Suprapubic skin (tissue), 4 donors: ENCODE results near the gene SETX. TPM values are rescaled to one million over a fixed set of nuclear protein-coding genes. Genes with fewer than 3 reads are reported as not detected.

Experiments
- DNase-seq, 2 donors: peaks; one replicate each; pipeline ENCODE4 v3.0.0-alpha.2; 2019; ENCODE audit warnings: low spot score in 2 of 2
- H3K27ac ChIP-seq: fragments of 200-600 bp; sonication (generic); one replicate; pipeline ENCODE4 v1.5.1; 2019
- H3K27me3 ChIP-seq: fragments of 200-600 bp; sonication (generic); one replicate; pipeline ENCODE4 v1.5.1; 2019
- H3K36me3 ChIP-seq: fragments of 200-600 bp; sonication (generic); one replicate; pipeline ENCODE4 v1.5.1; 2019
- H3K4me1 ChIP-seq: fragments of 200-600 bp; sonication (generic); one replicate; pipeline ENCODE4 v1.5.1; 2019
- H3K4me3 ChIP-seq: fragments of 200-600 bp; sonication (generic); one replicate; pipeline ENCODE4 v1.5.1; 2019; ENCODE audit warnings: mild to moderate bottlenecking
- H3K9me3 ChIP-seq: fragments of 200-600 bp; sonication (generic); one replicate; pipeline ENCODE4 v1.5.1; 2019
- EP300 ChIP-seq: sonication (generic); formaldehyde crosslinking; IDR thresholded peaks from one replicate; pipeline ENCODE4 v1.6.1; 2017; ENCODE audit warnings: antibody characterized with exemption
- POLR2A ChIP-seq, 2 donors: fragments of 450-650 bp; IDR thresholded peaks; one replicate each; pipeline ENCODE4 v1.6.1; 2017; ENCODE audit warnings: antibody characterized with exemption in 2 of 2, mild to moderate bottlenecking in 2 of 2, moderate library complexity in 2 of 2
- POLR2AphosphoS5 ChIP-seq, 3 donors: sonication (generic); formaldehyde crosslinking; IDR thresholded peaks; one replicate each; pipeline ENCODE4 v1.6.1; 2017; ENCODE audit warnings: antibody characterized with exemption in 3 of 3
- WGBS: methylation state at CpG from one replicate; pipeline ENCODE4 v1.1.5; 2018; 5-methylcytosine and 5-hydroxymethylcytosine counted together
- total RNA-seq, 4 donors: library from RNA; depleted of rRNA; stranded (reverse); fragments of >200 nt; gene quantifications; one replicate each; pipeline ENCODE4 v1.1.0, GENCODE V29; 2016
- TF ChIP-seq, protein P1 (sequence below), 2 donors: fragments of 200-600 bp in 1 of 2; fragments of 450-650 bp in 1 of 2; sonication (generic) in 1 of 2; IDR thresholded peaks; one replicate each; pipeline ENCODE4 v1.5.1; 2016 to 2019; ENCODE audit warnings: antibody characterized with exemption in 2 of 2, mild to moderate bottlenecking in 1 of 2, moderate library complexity in 1 of 2

The SETX gene
- total RNA-seq, 4 donors from 2014 or later: 28.8 to 67.9 (median 39.7) TPM

DNA sequence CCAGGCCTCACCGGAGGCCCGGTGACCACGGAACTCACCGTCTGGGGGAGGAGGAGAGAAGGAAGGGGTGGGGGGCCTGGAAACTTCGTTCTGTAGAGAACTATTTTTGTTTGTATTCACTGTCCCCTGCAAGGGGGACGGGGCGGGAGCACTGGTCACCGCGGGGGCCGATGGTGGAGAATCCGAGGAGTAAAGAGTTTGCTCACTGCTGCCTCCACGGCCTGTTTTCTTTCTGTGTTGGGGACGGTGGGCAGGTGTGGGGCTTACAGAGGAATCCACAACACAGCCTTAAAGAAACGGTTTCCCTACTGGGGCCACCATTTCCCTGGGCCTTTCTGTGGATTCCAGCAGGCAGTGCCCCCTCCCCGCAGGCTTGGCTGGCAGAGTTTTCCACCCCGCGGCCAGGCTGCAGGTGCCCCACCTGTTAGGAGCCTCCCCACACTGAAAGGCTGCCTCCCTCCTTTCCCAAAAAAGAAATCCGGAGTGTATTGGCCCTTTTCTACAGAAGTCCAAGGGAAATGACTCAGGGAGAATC, 112.1 kb downstream of the SETX start:
- 27% methylated on average over 17 of the region's 18 CpGs for WGBS
- H3K4me3 ChIP-seq: peak overlapping the region; percentile 75
- H3K27ac ChIP-seq: no peak overlapping the region
- no peaks in the 10 kb centered on the region for H3K36me3 ChIP-seq
- H3K27me3 ChIP-seq: peaks cover 21% of the 10 kb centered on the region
- no peaks in the 10 kb centered on the region for H3K9me3 ChIP-seq
- DNase-seq: peak in 1 of 2 donors; percentile 77
- H3K4me1 ChIP-seq: peaks cover 29% of the 10 kb centered on the region
- TF ChIP-seq POLR2A (IDR thresholded peaks at IDR 0.05) (no peak), EP300 (no peak), POLR2AphosphoS5 (IDR thresholded peaks at IDR 0.05) (no peak)
- TF ChIP-seq, protein P1, sequence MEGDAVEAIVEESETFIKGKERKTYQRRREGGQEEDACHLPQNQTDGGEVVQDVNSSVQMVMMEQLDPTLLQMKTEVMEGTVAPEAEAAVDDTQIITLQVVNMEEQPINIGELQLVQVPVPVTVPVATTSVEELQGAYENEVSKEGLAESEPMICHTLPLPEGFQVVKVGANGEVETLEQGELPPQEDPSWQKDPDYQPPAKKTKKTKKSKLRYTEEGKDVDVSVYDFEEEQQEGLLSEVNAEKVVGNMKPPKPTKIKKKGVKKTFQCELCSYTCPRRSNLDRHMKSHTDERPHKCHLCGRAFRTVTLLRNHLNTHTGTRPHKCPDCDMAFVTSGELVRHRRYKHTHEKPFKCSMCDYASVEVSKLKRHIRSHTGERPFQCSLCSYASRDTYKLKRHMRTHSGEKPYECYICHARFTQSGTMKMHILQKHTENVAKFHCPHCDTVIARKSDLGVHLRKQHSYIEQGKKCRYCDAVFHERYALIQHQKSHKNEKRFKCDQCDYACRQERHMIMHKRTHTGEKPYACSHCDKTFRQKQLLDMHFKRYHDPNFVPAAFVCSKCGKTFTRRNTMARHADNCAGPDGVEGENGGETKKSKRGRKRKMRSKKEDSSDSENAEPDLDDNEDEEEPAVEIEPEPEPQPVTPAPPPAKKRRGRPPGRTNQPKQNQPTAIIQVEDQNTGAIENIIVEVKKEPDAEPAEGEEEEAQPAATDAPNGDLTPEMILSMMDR (IDR thresholded peaks at IDR 0.05): no peak

DNA sequence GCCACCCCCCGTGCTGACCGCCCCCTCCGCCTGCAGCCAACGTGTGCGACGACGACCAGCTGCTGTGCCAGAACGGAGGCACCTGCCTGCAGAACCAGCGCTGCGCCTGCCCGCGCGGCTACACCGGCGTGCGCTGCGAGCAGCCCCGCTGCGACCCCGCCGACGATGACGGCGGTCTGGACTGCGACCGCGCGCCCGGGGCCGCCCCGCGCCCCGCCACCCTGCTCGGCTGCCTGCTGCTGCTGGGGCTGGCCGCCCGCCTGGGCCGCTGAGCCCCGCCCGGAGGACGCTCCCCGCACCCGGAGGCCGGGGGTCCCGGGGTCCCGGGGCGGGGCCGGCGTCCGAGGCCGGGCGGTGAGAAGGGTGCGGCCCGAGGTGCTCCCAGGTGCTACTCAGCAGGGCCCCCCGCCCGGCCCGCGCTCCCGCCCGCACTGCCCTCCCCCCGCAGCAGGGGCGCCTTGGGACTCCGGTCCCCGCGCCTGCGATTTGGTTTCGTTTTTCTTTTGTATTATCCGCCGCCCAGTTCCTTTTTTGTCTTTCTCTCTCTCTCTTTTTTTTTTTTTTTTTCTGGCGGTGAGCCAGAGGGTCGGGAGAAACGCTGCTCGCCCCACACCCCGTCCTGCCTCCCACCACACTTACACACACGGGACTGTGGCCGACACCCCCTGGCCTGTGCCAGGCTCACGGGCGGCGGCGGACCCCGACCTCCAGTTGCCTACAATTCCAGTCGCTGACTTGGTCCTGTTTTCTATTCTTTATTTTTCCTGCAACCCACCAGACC, 112.8 kb downstream of the SETX start:
- WGBS: 3% methylated on average over 33 of the region's 81 CpGs
- DNase-seq: peak in 1 of 2 donors; percentile 79
- H3K36me3 ChIP-seq: no peaks in the 10 kb centered on the region
- H3K27ac ChIP-seq: no peak overlapping the region
- no peaks in the 10 kb centered on the region for H3K9me3 ChIP-seq
- peaks cover 32% of the 10 kb centered on the region for H3K4me1 ChIP-seq
- H3K27me3 ChIP-seq: peaks cover 21% of the 10 kb centered on the region
- peak overlapping the region; percentile 75 for H3K4me3 ChIP-seq
- TF ChIP-seq EP300 (no peak), POLR2A (IDR thresholded peaks at IDR 0.05) (no peak), POLR2AphosphoS5 (IDR thresholded peaks at IDR 0.05) (no peak)
- TF ChIP-seq, protein P1 (IDR thresholded peaks at IDR 0.05): no peak

DNA sequence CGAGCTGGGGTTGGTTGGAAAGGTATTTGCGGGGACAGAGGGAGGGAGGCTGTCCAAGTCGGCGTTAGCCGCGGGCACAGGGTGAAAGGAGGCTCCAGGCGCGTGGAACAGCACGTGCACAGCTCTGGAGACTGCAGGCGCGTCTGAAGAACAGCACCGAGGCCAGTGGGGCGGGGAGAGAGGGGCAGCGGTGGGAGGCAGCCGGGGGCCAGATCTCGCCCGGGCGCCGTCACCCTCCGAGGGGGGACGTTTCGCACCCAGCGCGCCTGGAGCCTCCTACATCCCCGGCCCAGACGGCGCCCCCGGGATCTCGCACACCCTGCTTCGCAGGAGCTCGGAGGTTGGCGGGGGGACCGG, 113.3 kb downstream of the SETX start:
- H3K9me3 ChIP-seq: no peaks in the 10 kb centered on the region
- H3K27me3 ChIP-seq: peaks cover 21% of the 10 kb centered on the region
- H3K4me1 ChIP-seq: peaks cover 33% of the 10 kb centered on the region
- TF ChIP-seq, protein P1 (IDR thresholded peaks at IDR 0.05): no peak
- TF ChIP-seq POLR2A (IDR thresholded peaks at IDR 0.05): no peak
- no peak for TF ChIP-seq EP300
- no peak for TF ChIP-seq POLR2AphosphoS5 (IDR thresholded peaks at IDR 0.05)
- no peak for DNase-seq
- H3K36me3 ChIP-seq: no peaks in the 10 kb centered on the region
- H3K4me3 ChIP-seq: peak overlapping the region; percentile 75
- WGBS: 0% methylated on average over 15 of the region's 33 CpGs
- H3K27ac ChIP-seq: no peak overlapping the region

DNA sequence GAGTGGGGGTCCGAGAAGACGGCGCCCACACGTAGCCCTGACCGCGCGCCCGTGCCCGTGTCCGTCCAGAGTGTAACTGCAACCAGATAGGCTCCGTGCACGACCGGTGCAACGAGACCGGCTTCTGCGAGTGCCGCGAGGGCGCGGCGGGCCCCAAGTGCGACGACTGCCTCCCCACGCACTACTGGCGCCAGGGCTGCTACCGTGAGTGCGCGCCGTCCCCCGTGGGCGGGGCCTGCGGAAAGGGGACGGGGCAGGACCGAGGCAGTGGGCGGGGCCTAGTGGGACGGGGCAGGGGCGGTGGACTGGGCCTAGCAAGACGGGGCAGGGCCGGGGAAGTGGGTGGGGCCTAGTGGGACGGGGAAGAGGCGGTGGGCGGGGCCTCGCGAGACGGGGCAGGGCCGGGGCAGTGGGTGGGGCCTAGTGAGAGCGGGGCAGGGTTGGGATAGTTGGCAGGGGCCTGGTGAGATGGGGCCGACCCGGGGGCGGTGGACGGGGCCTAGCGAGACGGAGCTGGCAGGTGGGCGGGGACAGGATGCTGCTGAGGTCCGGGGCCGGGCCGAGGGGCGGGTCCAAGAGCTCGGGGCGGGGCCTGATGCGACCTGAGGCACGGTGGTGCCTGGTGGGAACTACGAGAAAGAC, 113.8 kb downstream of the SETX start:
- Histone ChIP-seq H3K4me1 (peaks cover 35% of the 10 kb centered on the region), H3K27ac (no peak overlapping the region), H3K36me3 (no peaks in the 10 kb centered on the region), H3K4me3 (peak overlapping the region; percentile 75), H3K27me3 (peaks cover 21% of the 10 kb centered on the region), H3K9me3 (no peaks in the 10 kb centered on the region)
- TF ChIP-seq POLR2AphosphoS5 (IDR thresholded peaks at IDR 0.05): no peak
- no peak for TF ChIP-seq POLR2A (IDR thresholded peaks at IDR 0.05)
- no peak for TF ChIP-seq EP300
- TF ChIP-seq, protein P1 (IDR thresholded peaks at IDR 0.05): no peak
- DNase-seq: peak; percentile 98 to 99
- WGBS: 2% methylated on average over 24 of the region's 63 CpGs
